Dermis blood vessel endothelial cell (primary cell): ENCODE results near the gene ARHGDIA. TPM values are rescaled to one million over a fixed set of nuclear protein-coding genes. Genes with fewer than 3 reads are reported as not detected.

Source experiments
- DNase-seq: peaks from one replicate; pipeline ENCODE4 v3.0.0; 2010
- total RNA-seq: library from RNA; depleted of rRNA; stranded (reverse); fragments of >200 nt; gene quantifications from 2 replicates; pipeline ENCODE4 v1.2.3, GENCODE V29; 2014

The ARHGDIA gene
- total RNA-seq, 1 donor from 2014 or later = 195 TPM

- DNase-seq = no peak
Observed at GRCh38 chr17:81888105-81888987, 17.2 kb upstream of the ARHGDIA start.

GRCh38 chr17:81885869-81886548, 14.9 kb upstream of the ARHGDIA start:
- DNase-seq = no peak

GRCh38 chr17:81885454-81885853, 14.3 kb upstream of the ARHGDIA start:
- DNase-seq = no peak

- no peak for DNase-seq
Observed at GRCh38 chr17:81884968-81885367, 13.8 kb upstream of the ARHGDIA start.

- DNase-seq = no peak
Observed at GRCh38 chr17:81884520-81884919, 13.4 kb upstream of the ARHGDIA start.

- no peak for DNase-seq
Observed at GRCh38 chr17:81879121-81879520, 8.0 kb upstream of the ARHGDIA start.

GRCh38 chr17:81878294-81878693, 7.2 kb upstream of the ARHGDIA start:
- DNase-seq = no peak

DNA sequence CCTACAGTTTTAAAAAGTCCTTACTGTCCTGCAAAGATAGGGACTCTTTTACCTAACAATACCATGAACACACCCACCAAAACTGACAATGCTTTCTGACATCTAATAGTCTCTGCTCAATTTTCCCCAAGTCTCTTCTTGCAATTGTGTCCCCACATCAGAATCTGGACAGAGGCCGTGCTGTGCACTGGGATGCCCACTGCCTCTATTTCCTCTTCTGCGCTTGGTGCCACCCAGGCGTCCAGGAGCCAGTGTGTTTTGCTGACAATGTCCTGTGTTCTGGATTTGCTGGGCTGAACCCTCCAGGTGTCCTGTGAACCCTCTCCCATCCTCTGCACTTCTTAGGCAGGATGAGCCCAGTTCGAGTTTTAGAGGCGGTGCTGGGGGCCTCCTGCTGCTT, 6.4 kb upstream of the ARHGDIA start:
- no peak for DNase-seq

DNA sequence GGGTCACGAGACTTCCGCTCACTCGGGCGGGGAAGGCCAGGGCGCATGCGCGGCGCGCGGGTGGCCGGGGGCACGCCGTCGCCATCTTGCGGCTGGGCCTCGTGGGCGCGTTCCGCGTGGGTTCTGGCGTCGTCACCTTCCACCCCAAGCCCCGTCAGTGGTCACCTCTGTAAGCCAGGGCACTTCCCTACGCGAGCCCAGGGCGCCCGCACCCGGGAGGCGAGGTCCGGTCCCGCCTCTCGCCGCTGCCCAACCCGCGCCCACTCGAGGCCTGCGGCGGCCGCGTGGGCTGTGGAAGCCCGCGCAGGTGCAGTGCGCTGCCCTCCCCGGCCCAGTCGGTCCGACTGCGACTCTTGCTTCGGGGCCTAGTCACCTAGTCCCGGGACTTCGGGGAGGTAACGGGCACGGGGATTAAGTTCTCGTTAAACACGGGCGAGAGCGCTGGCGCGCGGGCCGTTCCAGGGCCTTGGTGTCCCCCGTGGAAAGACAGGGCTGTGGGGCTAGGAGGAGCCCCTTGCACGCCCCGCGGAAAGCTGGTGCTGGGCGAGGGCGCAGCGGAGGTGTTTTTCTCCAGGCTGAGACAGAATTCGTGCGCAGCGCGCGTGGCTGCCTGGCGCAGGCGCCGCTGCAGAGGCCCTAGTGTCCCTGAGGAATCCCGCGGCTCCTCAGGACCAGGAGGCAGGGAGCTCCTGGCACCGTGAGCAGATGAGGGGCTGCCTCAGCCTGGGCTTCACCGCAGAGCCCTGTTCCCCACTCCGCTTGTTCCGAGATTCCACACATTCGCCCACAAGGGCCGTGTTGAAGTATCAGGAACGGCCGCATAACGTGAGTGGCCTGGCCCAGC, 472 bp upstream of the ARHGDIA start:
- peak; percentile 92 for DNase-seq

DNA sequence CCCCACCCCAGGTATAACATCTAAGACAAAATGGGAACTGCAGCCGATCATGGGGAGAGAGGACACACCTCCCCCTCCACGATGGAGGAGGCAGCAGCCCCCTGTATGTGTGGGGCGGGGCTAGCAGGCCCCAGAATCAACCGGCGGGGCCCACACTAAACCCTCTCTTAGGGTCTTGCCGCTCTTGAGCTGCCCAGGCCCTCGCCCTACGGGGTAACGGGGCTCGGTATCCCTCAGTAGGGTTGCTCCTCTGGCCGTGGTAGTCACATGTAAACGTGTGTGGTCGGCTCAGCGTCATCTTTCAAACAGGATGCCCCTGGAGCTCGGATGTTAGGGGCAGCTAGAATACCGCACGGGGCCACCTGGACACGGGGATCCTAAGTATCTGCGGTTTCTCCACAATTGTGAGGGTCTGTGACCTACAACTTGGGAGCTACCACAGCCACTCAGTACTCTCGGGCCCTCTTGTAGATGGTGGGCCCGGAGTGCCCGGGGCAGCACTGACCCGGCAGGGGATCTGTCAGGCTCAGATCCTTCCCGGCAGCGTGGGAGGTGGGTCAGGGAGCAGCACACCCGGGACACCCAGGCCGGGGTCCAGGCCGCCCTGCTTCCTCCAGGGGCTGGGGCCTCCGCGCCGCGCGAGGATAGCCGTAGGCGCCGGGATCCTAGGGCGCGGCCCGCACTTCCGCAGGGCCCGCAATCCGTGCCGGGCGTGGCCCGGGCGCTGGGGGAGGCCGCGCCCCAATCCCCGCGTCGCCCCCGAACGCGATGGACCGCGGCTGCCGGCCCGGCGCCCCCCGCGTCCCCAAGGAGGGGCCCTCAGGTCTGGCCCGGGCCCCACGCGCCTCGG, 781 bp downstream of the ARHGDIA start:
- peak; percentile 62 for DNase-seq

DNA sequence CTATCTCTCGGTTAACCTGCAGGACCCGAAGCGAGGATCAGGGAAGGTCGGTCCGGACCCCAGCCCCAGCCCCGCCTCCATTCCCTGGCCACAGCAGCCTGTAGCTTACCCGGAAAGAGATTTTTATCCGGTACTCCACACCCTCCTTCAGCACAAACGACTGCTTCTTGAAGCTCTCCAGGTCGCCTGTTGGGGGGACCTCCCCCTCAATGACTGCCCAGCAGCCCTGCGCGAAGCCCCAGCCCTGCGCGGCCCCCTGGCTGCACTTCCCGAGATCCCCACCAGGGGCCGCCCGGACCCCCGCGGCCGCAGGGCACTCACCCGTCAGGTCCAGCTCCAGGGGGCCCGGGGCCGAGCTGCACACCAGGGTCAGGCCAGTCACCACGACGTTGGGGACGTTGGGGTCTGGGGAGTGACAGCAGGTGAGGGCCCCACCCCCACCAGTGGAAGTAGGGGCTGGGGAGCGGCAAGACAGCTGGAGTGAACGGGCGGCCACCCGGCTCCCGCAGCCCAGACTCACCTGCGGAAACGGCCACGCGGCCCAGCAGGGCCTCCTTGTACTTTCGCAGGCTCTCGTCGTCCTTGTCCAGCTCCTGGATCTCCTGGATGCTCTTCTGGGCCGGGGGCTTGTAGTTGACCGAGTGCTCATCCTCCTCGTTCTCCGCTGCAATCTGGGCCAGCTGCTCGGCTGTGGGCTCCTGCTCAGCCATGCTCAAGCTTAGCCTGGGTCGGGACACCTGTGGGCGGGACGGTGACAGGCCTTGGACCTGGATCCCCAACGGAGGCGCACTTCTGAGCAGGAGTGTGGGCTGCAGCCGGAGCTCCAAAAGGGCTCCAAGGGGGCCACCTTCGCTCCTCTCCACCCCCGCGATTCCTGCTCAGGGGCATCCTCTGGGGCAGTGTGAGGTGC, 1.7 kb downstream of the ARHGDIA start:
- DNase-seq = peak; percentile 61

- no peak for DNase-seq
Observed at GRCh38 chr17:81868674-81869220, 2.4 kb downstream of the ARHGDIA start.

DNA sequence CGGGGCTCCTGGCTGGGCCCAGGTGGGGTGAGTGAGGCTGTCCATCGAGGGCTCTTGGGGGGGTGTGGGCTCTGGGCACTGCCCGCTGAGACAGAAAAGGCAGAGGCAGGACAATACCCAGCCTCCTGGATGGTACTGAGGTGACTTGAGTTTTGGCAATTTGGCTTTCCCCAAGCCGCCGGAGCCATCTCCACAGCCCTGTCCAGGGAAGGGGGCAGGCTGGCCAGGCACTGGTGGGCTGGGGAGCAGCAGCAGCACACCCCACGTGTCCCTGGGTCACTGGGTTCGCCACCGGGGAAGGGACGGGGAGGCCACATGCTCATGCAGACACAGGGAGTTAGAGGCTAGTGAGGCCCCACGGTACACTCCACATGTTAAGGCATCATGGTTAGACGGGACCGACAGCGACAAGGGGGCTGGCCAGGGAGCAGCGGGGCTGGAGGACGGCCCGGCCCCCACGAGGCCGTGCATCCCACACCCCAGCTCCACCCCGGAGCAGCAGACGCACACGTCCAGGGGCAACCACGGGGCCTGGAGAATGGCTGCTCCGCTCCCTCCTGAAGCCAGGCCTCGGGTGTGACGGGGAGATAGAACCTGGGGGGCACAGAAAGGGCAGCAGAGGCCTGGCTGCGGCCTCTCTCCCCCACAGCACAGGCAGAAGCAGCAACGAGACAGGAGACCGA, 3.0 kb downstream of the ARHGDIA start:
- no peak for DNase-seq

DNA sequence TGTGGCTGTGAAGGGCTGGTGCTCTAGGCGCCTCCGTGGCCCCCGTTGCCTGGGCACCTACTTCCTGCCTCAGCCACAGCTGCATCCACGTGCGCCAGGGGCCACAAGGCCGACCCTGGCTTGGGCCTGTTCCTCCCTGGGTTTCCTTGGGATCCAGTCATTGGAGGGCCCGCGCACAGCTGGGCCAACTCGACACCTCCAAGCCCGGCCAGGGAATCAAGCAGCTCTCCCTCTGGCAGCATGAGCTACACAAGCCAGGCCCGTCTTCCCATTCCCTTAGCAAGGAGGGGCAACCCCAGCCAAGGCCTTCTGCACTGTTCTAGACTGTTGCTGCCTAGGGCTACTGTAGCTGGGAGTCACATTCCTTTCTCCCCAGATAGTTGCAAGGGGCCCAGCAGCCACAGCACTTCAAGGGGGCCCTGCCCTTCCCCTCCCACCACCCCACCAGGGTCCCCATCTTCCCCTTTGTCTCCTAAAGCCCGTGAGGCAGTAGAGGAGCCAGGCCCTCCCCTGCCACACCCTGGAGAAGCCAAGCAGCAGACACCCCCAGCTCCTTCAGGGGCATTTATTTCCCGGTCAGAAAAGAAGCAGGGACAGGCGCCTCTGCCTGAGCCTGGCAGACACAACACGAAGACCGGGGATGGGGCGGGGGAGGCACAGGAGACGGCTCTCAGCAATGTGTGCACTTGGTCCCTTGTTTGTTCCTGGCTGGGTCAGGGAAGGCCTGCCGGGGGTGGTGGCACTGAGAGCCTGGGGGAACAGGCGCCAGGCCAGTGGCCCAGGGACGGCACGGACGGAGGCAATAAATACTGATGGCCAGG, 3.8 kb downstream of the ARHGDIA start:
- DNase-seq = peak; percentile 32

DNA sequence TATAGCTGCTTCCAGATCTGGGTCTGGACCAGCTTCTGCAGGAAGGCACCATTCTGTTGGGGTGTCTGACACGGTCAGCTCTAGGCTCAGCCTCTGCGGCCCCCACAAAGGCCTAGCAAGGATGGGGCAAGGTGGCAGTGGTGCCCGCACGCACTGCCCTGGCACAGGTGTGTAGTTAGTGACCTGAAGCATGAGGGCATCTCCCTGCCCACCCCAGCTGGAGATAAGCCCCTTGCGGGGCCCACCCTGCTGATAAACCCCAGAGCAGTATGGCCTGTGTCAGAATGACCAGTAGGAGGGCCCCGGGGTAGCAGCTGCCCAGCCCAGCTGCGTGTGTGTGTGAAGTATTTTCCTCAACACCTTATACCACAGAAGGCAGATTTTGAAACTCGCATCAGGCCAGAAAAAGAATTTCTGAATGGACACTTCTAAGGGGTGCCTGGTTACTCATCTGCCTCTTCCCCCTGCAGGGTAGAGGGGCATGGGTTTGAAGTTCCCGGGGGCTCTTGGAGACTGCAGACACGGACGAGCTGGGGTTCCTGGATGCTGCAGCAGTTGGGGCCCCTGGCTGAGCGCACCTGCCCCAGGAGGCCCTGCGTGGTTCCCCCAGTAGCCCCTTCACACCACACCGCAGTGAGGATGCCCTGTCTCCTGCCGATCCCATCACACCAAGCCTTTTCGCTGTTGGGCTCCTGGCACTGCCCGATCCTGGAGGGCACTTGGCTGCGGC, 4.5 kb downstream of the ARHGDIA start:
- DNase-seq = no peak

- DNase-seq = no peak
Observed at GRCh38 chr17:81865733-81866439, 5.3 kb downstream of the ARHGDIA start.

- DNase-seq = no peak
Observed at GRCh38 chr17:81865358-81865732, 5.8 kb downstream of the ARHGDIA start.
